Endothelial cell of umbilical vein (primary cell): Measurements from ENCODE around the gene SCGB1A1.

Experiments
- CTCF ChIP-seq, 2 donors: IDR thresholded peaks; 1 replicate in 1 of 2; 2 replicates in 1 of 2; pipeline ENCODE4 v1.5.1; 2011; ENCODE audit warnings: low read length in 2 of 2, mild to moderate bottlenecking in 2 of 2, moderate library complexity in 2 of 2, control low read depth in 1 of 2, inconsistent platforms in 1 of 2, low read depth in 1 of 2; ENCODE audit not compliant: insufficient read depth in 1 of 2; ENCODE audit errors: extremely low read depth in 1 of 2
- EZH2 ChIP-seq: IDR thresholded peaks from 2 replicates; pipeline ENCODE4 v1.6.1; 2012; ENCODE audit warnings: borderline replicate concordance, low read depth, mild to moderate bottlenecking, moderate library complexity, low read length, inconsistent platforms; ENCODE audit not compliant: severe bottlenecking
- FOS ChIP-seq: IDR thresholded peaks from 2 replicates; pipeline ENCODE4 v1.6.1; 2011; ENCODE audit warnings: mild to moderate bottlenecking, low read length, moderate library complexity, borderline replicate concordance; ENCODE audit not compliant: insufficient read depth
- GATA2 ChIP-seq: IDR thresholded peaks from 2 replicates; pipeline ENCODE4 v1.7.0; 2011; ENCODE audit warnings: low read depth, mild to moderate bottlenecking, moderate library complexity, mixed read lengths, low read length; ENCODE audit not compliant: insufficient read length, insufficient read depth
- JUN ChIP-seq: IDR thresholded peaks from 2 replicates; pipeline ENCODE4 v1.6.1; 2011; ENCODE audit warnings: borderline replicate concordance, low read depth; ENCODE audit not compliant: insufficient read length, insufficient read depth
- MAX ChIP-seq: IDR thresholded peaks from 2 replicates; pipeline ENCODE4 v1.6.1; 2011; ENCODE audit not compliant: insufficient read depth, insufficient read length
- MYC ChIP-seq: IDR thresholded peaks from one replicate; pipeline ENCODE4 v1.6.1; 2011; ENCODE audit warnings: mild to moderate bottlenecking, low read depth, low read length
- POLR2A ChIP-seq: IDR thresholded peaks from 2 replicates; pipeline ENCODE4 v1.6.1; 2012; ENCODE audit warnings: low read depth, mild to moderate bottlenecking, control low read depth, low read length
- POLR2AphosphoS5 ChIP-seq: IDR thresholded peaks from 2 replicates; pipeline ENCODE4 v1.6.1; 2012; ENCODE audit warnings: low read depth, mild to moderate bottlenecking, control low read depth, low read length, moderate library complexity; ENCODE audit not compliant: insufficient read depth

- TF ChIP-seq POLR2A (no peak), MAX (no peak), EZH2 (no peak), MYC (no peak), CTCF (IDR thresholded peaks at IDR 0.05; ENCODE audit: extremely low read depth in 1 of 2, insufficient read depth in 1 of 2, low read depth in 1 of 2, low read length in 2 of 2) (no peak), POLR2AphosphoS5 (no peak), FOS (no peak), JUN (no peak), GATA2 (no peak)
Measured at GRCh38 chr11:62438641-62439040, 19.8 kb downstream of the SCGB1A1 start.
